NB4 (cell line): ENCODE results near the gene ELF1.
"Not testable (repeated sequence)": the region's sequence is repeated elsewhere in the genome, so short reads cannot be mapped to it uniquely, and the experiment has no call there.

Source experiments
- DNase-seq: peaks from one replicate; pipeline ENCODE4 v3.0.0; 2010; ENCODE audit warnings: low read depth
- H3K4me3 ChIP-seq: one replicate; pipeline ENCODE4 v1.5.1; 2011; ENCODE audit warnings: mild to moderate bottlenecking, low read depth, low read length, moderate library complexity
- CTCF ChIP-seq: IDR thresholded peaks from one replicate; pipeline ENCODE4 v1.5.1; 2012; ENCODE audit warnings: low read depth, low read length
- MAX ChIP-seq: IDR thresholded peaks from 2 replicates; pipeline ENCODE4 v1.6.1; 2011; ENCODE audit warnings: low read depth, low read length
- MYC ChIP-seq: IDR thresholded peaks from 2 replicates; pipeline ENCODE4 v1.6.1; 2011; ENCODE audit warnings: low read depth, low read length
- POLR2A ChIP-seq: IDR thresholded peaks from 2 replicates; pipeline ENCODE4 v1.6.1; 2011; ENCODE audit warnings: mild to moderate bottlenecking; ENCODE audit not compliant: insufficient read length; ENCODE audit errors: extremely low read depth

The ELF1 gene

GRCh38 chr13:40911341-40911740 lies 107.8 kb downstream of the ELF1 start:
- no peak for DNase-seq
- TF ChIP-seq MYC = no peak
- TF ChIP-seq CTCF = no peak
- TF ChIP-seq MAX = no peak
- TF ChIP-seq POLR2A = no peak
- H3K4me3 ChIP-seq = no peak overlapping the region

- H3K4me3 ChIP-seq = no peak overlapping the region
- no peak for DNase-seq
- TF ChIP-seq MYC (no peak), POLR2A (no peak), CTCF (no peak), MAX (no peak)
Observed at GRCh38 chr13:40910324-40911050, 108.6 kb downstream of the ELF1 start.

GRCh38 chr13:40909541-40910200 lies 109.4 kb downstream of the ELF1 start:
- not testable (repeated sequence) for H3K4me3 ChIP-seq, DNase-seq

GRCh38 chr13:40908546-40908945 lies 110.6 kb downstream of the ELF1 start:
- no peak overlapping the region for H3K4me3 ChIP-seq
- DNase-seq = no peak
- TF ChIP-seq CTCF (no peak), POLR2A (no peak), MYC (no peak), MAX (no peak)

GRCh38 chr13:40901032-40901431 lies 118.1 kb downstream of the ELF1 start:
- DNase-seq, H3K4me3 ChIP-seq: not testable (repeated sequence)

- DNase-seq, H3K4me3 ChIP-seq: not testable (repeated sequence)
Observed at GRCh38 chr13:40900568-40900967, 118.5 kb downstream of the ELF1 start.

- no peak for DNase-seq
- H3K4me3 ChIP-seq = no peak overlapping the region
- TF ChIP-seq POLR2A (no peak), MYC (no peak), CTCF (no peak), MAX (no peak)
Observed at GRCh38 chr13:40897053-40897452, 122.1 kb downstream of the ELF1 start.
